ENCODE data around the gene PAPOLB.

The PAPOLB gene

GRCh38 chr7:4820405-4820966 lies 41.3 kb downstream of the PAPOLB start:
- no peak for FAIRE-seq

- no peak for FAIRE-seq
Measured at GRCh38 chr7:4819560-4820404, 42.0 kb downstream of the PAPOLB start.

GRCh38 chr7:4818000-4818794 lies 43.6 kb downstream of the PAPOLB start:
- FAIRE-seq, result no peak

- FAIRE-seq, result no peak
Measured at GRCh38 chr7:4817178-4817901, 44.5 kb downstream of the PAPOLB start.

- FAIRE-seq, result no peak
Measured at GRCh38 chr7:4816419-4817080, 45.3 kb downstream of the PAPOLB start.

- no peak for FAIRE-seq
Measured at GRCh38 chr7:4815609-4816418, 46.0 kb downstream of the PAPOLB start.

- no peak for FAIRE-seq
Measured at GRCh38 chr7:4815121-4815520, 46.7 kb downstream of the PAPOLB start.

GRCh38 chr7:4814433-4814832 lies 47.4 kb downstream of the PAPOLB start:
- no peak for FAIRE-seq

- FAIRE-seq, result no peak
Measured at GRCh38 chr7:4809666-4810065, 52.2 kb downstream of the PAPOLB start.

- FAIRE-seq, result no peak
Measured at GRCh38 chr7:4809091-4809591, 52.7 kb downstream of the PAPOLB start.

GRCh38 chr7:4808565-4808964 lies 53.3 kb downstream of the PAPOLB start:
- no peak for FAIRE-seq

GRCh38 chr7:4808026-4808425 lies 53.8 kb downstream of the PAPOLB start:
- no peak for FAIRE-seq

All from A204.1 (cell line).